Erythroblast (primary cell): Measurements from ENCODE around the gene DPYSL3.

Experiments
- GATA1 ChIP-seq: IDR thresholded peaks from 2 replicates; pipeline ENCODE4 v1.6.1; 2011; ENCODE audit warnings: low read depth, mild to moderate bottlenecking, control low read depth, low read length, moderate library complexity
- POLR2A ChIP-seq: IDR thresholded peaks from 2 replicates; pipeline ENCODE4 v1.6.1; 2011; ENCODE audit warnings: mild to moderate bottlenecking, low read length

- TF ChIP-seq POLR2A (no peak), GATA1 (no peak)
Measured at GRCh38 chr5:147515269-147515668, 5.4 kb upstream of the DPYSL3 start.
